Stomach (tissue), 4 donors: ENCODE measurements around the gene NOXO1.

ENCODE experiments used
- EP300 ChIP-seq: sonication (generic); formaldehyde crosslinking; IDR thresholded peaks from one replicate; pipeline ENCODE4 v1.6.1; 2017; ENCODE audit warnings: antibody characterized with exemption
- POLR2AphosphoS5 ChIP-seq, 3 donors: sonication (generic); formaldehyde crosslinking; IDR thresholded peaks; one replicate each; pipeline ENCODE4 v1.6.1; 2016; ENCODE audit warnings: antibody characterized with exemption in 3 of 3
- TF ChIP-seq, protein P1 (sequence below), 7 experiments: fragments of 450-650 bp in 4 of 7; fragments of 200-600 bp in 3 of 7; sonication (generic) in 3 of 7; IDR thresholded peaks; one replicate each; pipeline ENCODE4 v1.5.1; 2016 to 2019; ENCODE audit warnings: antibody characterized with exemption in 7 of 7, control low read depth in 2 of 7, mild to moderate bottlenecking in 1 of 7

DNA sequence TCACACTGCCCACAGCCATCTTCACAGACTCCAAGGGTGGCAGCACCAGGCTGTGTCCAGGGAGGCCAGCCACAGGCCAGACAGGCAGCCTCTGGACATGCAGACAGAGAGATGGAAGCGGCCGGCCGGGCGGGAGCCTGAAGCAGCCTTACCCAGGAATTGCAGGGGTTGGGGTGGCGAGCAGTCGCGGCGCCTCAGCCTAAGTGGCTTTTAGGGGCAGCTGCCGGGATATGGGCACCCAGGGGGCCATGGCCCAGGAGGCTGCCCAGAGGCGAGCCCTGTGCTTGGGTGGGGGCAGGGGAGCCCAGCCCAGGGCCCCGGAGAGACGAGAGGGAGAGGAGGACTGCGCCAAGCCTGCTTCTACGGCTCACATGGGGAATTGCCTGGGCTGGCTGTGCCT, 44.0 kb upstream of the NOXO1 start:
- TF ChIP-seq, protein P1, sequence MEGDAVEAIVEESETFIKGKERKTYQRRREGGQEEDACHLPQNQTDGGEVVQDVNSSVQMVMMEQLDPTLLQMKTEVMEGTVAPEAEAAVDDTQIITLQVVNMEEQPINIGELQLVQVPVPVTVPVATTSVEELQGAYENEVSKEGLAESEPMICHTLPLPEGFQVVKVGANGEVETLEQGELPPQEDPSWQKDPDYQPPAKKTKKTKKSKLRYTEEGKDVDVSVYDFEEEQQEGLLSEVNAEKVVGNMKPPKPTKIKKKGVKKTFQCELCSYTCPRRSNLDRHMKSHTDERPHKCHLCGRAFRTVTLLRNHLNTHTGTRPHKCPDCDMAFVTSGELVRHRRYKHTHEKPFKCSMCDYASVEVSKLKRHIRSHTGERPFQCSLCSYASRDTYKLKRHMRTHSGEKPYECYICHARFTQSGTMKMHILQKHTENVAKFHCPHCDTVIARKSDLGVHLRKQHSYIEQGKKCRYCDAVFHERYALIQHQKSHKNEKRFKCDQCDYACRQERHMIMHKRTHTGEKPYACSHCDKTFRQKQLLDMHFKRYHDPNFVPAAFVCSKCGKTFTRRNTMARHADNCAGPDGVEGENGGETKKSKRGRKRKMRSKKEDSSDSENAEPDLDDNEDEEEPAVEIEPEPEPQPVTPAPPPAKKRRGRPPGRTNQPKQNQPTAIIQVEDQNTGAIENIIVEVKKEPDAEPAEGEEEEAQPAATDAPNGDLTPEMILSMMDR (IDR thresholded peaks at IDR 0.05), result no peak
- no peak for TF ChIP-seq EP300
- TF ChIP-seq POLR2AphosphoS5 (IDR thresholded peaks at IDR 0.05), result no peak
